Renal cortex interstitium (tissue), 11 donors: ENCODE measurements around the gene H6PD. TPM values are rescaled to one million over a fixed set of nuclear protein-coding genes. Genes with fewer than 3 reads are reported as not detected.

Experiments used
- DNase-seq, 11 donors: peaks; one replicate each; pipeline ENCODE4 v3.0.0-alpha.2; 2013; ENCODE audit warnings: low read depth in 9 of 11, low spot score in 4 of 11; ENCODE audit errors: extremely low read depth in 1 of 11
- polyA plus RNA-seq, 3 donors: library from polyadenylated mRNA; unstranded; fragments of 120-200 nt; gene quantifications; one replicate each; pipeline ENCODE4 v1.2.1, GENCODE V29; 2013; ENCODE audit not compliant: insufficient read length in 3 of 3

Gene H6PD
- polyA plus RNA-seq, 3 donors: 35.7 to 42.3 (median 40.5) TPM

- no peak for DNase-seq
Measured at GRCh38 chr1:9265968-9266367, 31.4 kb downstream of the H6PD start.

- DNase-seq: no peak
Measured at GRCh38 chr1:9267352-9267686, 32.7 kb downstream of the H6PD start.

GRCh38 chr1:9267827-9268581 is 33.4 kb downstream of the H6PD start:
- no peak for DNase-seq

GRCh38 chr1:9269078-9269501 is 34.5 kb downstream of the H6PD start:
- DNase-seq: no peak

GRCh38 chr1:9269721-9270120 is 35.1 kb downstream of the H6PD start:
- DNase-seq: no peak

- DNase-seq: no peak
Measured at GRCh38 chr1:9270290-9270883, 35.8 kb downstream of the H6PD start.

- DNase-seq: no peak
Measured at GRCh38 chr1:9271283-9271682, 36.7 kb downstream of the H6PD start.

GRCh38 chr1:9271861-9272595 is 37.5 kb downstream of the H6PD start:
- DNase-seq: no peak

GRCh38 chr1:9273177-9273576 is 38.6 kb downstream of the H6PD start:
- no peak for DNase-seq

GRCh38 chr1:9275161-9275560 is 40.6 kb downstream of the H6PD start:
- DNase-seq: no peak

GRCh38 chr1:9275567-9276034 is 41.0 kb downstream of the H6PD start:
- no peak for DNase-seq

- no peak for DNase-seq
Measured at GRCh38 chr1:9278116-9278515, 43.5 kb downstream of the H6PD start.

- no peak for DNase-seq
Measured at GRCh38 chr1:9278585-9279153, 44.1 kb downstream of the H6PD start.

GRCh38 chr1:9279172-9279840 is 44.7 kb downstream of the H6PD start:
- no peak for DNase-seq

- DNase-seq: no peak
Measured at GRCh38 chr1:9280015-9280860, 45.7 kb downstream of the H6PD start.

- no peak for DNase-seq
Measured at GRCh38 chr1:9281071-9281827, 46.7 kb downstream of the H6PD start.

- no peak for DNase-seq
Measured at GRCh38 chr1:9281908-9282695, 47.5 kb downstream of the H6PD start.
